RWPE1 (cell line): ENCODE data around the gene SH3RF3.

Experiments used
- CTCF ChIA-PET: fragments of 350-600 bp; sonication (Branson Sonifier 250); formaldehyde crosslinking; extraction: SDS; loops from one replicate; lab custom pipeline; 2021; lab: Yijun Ruan, JAX
- POLR2A ChIA-PET: fragments of 400-600 bp; formaldehyde crosslinking; extraction: SDS; loops from one replicate; lab custom pipeline; 2020; ENCODE audit warnings: antibody characterized with exemption; ENCODE audit not compliant: low non-redundant PET; lab: Yijun Ruan, JAX
- DNase-seq: peaks from one replicate; pipeline ENCODE4 v3.0.0; 2012; ENCODE audit warnings: low spot score
- H3K27ac ChIP-seq: fragments of 450-650 bp; 2 replicates; pipeline ENCODE4 v1.5.1; 2017
- TF ChIP-seq, protein P1 (sequence below): fragments of 450-650 bp; conservative IDR thresholded peaks from 2 replicates; pipeline ENCODE4 v1.5.1; 2017; ENCODE audit warnings: low read depth, mild to moderate bottlenecking

SH3RF3 gene

DNA sequence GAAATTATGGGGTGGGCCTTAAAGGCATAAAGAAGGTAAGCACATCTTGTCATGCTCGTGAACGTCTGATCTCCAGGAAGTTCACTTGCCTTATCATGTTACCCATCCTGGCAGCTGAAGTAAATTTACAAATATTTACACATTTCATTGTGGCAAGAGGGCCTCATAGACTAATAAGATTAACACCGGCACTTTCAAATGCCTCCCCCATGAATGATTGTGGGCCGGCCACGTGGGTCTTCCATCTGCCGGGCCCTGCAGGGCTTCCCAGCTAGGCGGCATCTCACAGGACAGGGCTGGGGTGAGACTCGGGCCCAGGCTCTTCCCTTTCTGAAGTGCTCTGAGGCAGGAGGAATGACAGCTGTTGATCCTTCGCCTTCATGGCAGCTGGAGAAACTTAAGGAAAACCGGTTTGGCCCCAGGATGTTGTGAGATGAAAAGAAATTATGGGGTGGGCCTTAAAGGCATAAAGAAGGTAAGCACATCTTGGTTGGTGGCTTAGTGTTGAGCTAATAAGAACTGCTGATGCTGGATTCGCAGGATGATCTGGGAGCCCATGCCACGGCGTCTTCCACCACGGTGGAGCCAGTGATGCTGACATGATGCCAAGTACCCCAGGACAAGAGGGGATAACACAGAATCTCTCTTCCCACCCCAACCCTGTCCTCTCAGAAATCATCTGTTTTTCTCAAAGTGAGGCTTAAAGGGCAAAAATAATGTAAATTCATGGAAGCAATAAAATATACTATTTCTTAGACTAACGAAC, 308.5 kb downstream of the SH3RF3 start:
- TF ChIP-seq, protein P1, sequence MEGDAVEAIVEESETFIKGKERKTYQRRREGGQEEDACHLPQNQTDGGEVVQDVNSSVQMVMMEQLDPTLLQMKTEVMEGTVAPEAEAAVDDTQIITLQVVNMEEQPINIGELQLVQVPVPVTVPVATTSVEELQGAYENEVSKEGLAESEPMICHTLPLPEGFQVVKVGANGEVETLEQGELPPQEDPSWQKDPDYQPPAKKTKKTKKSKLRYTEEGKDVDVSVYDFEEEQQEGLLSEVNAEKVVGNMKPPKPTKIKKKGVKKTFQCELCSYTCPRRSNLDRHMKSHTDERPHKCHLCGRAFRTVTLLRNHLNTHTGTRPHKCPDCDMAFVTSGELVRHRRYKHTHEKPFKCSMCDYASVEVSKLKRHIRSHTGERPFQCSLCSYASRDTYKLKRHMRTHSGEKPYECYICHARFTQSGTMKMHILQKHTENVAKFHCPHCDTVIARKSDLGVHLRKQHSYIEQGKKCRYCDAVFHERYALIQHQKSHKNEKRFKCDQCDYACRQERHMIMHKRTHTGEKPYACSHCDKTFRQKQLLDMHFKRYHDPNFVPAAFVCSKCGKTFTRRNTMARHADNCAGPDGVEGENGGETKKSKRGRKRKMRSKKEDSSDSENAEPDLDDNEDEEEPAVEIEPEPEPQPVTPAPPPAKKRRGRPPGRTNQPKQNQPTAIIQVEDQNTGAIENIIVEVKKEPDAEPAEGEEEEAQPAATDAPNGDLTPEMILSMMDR = no peak
- CTCF ChIA-PET = interaction anchor here (0.6 kb wide), 1 partner anchor 16 kb away, joined by 4 read pairs; no protein-coding TSS in a partner anchor
- POLR2A ChIA-PET = no interaction called here
- H3K27ac ChIP-seq = no peak overlapping the region
- no peak for DNase-seq

DNA sequence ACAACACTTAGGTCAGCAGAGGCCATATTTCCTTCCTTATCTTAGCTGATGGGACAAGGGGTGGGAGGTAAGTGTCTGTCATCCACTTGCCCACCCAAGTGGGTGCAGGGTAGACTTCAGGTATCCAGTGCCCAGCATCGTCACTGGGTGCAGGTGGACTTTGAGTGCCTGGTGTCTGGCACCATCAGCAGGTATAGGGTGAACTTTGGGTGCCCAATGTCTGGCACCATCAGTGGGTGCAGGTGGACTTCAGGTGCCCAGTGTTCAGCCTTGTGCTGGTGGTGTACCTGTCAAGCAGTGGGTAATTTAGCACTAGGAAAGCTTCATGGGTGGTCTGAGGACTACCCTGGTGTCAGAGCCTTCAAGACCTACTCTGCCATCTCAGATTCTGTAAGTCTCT, 309.1 kb downstream of the SH3RF3 start:
- POLR2A ChIA-PET = no interaction called here
- TF ChIP-seq, protein P1 = no peak
- DNase-seq = no peak
- H3K27ac ChIP-seq = no peak overlapping the region
- CTCF ChIA-PET = interaction anchor here (0.6 kb wide), 1 partner anchor 15 kb away, joined by 4 read pairs; no protein-coding TSS in a partner anchor

DNA sequence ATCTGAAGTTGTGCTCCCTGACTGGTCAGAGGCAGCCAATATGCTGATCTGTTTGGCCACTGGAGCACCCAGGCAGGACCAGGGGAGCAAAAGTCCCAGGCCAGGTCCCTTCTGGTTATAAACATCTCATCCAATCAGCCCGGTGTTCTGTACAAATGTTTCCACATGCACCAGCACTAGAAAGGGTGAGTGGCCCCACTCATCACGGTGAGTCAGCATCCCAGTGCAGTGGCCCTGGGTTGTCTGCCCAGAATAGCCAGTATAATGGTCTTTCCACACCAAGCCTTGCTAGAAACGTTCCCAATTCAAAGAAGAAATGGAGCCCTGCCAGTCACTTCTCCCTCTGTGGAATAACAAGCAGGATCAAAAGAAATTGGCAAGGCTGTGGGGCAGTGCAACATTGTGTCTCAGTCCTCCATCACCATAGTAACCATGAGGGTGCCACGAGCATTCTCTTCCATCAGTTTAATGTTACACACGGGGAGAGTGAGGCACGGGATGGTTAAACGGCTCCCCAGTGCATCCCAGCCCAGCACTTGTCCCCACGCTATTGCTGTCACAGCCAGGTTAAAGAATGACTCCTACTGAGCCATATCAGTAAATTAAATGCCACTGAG, 309.9 kb downstream of the SH3RF3 start:
- CTCF ChIA-PET = no interaction called here
- TF ChIP-seq, protein P1 = no peak

DNA sequence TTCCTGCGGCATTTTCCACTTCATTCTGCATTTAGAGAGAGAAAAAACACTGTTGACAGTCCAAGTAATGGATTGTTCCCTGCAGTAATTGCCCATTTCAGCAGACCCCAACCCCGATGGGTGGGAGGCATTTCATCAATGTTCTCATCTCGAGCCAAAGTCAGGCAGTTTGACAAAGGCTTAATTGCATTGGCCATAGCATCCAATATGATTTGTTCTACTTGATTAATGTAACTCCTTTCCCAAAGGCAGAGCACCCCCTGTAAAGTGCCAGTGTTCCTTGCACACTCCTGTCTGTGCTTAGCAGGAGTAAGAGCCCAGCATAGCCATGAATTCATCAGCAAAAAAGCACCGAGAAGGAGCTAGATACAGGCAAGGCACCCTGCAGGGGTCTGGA, 310.4 kb downstream of the SH3RF3 start:
- H3K27ac ChIP-seq = no peak overlapping the region
- ChIA-PET CTCF (no interaction called here), POLR2A (no interaction called here)
- no peak for DNase-seq
- TF ChIP-seq, protein P1 = no peak

More for the DNA sequence above, 309.9 kb downstream of the SH3RF3 start:
- POLR2A ChIA-PET = no interaction called here
- no peak for DNase-seq
- no peak overlapping the region for H3K27ac ChIP-seq

DNA sequence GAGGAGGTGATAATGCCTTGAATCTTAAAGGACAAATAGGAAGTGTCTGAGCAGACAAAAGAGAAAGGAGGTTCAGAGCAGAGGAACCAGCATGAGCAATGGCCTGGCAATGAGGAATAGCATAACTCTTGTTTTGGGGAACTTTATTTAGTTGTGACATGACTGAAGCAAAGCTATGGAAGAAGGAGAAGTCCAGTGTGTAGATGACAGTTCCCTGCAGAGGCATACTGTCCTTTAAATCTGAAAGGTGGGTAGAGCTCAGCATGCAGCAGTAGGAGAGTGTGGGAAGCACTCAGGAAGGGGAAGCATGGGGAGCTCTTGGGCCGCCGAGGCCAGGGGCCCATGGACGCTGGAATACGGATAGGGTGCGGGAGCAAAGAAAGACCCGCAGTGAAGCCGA, 311.0 kb downstream of the SH3RF3 start:
- ChIA-PET POLR2A (no interaction called here), CTCF (no interaction called here)
- TF ChIP-seq, protein P1 = no peak
- no peak for DNase-seq
- no peak overlapping the region for H3K27ac ChIP-seq

- POLR2A ChIA-PET = no interaction called here
- TF ChIP-seq, protein P1 = no peak
- CTCF ChIA-PET = interaction anchor here (0.6 kb wide), 1 partner anchor 8 kb away, joined by 3 read pairs; no protein-coding TSS in a partner anchor
- no peak for DNase-seq
- H3K27ac ChIP-seq = no peak overlapping the region
Observed at GRCh38 chr2:109440499-109441156, 311.6 kb downstream of the SH3RF3 start.
